C4-2B (cell line): ENCODE measurements around the gene WNT4.
A peak's percentile ranks its signal among the peaks of the same experiment; 100 is the strongest.

Source experiments
- H3K27ac ChIP-seq: fragments of 450-650 bp; 2 replicates; pipeline ENCODE4 v1.5.1; 2017
- CTCF ChIP-seq: fragments of 450-650 bp; conservative IDR thresholded peaks from 2 replicates; pipeline ENCODE4 v1.5.1; 2017; ENCODE audit warnings: mild to moderate bottlenecking
- ZFX ChIP-seq: fragments of 450-650 bp; IDR thresholded peaks from 2 replicates; pipeline ENCODE4 v1.6.1; 2017

WNT4 gene

GRCh38 chr1:22143065-22144033, at the start of gene WNT4:
Gene WNT4, minus strand, starts transcription at chr1:22143097. Its CDS starts 175 bp downstream, at chr1:22142922.
- H3K27ac ChIP-seq: no peak within 1 kb of the TSS; the same call in 1 of the 2 replicates
- TF ChIP-seq ZFX (no peak), CTCF (peak; percentile 22; the same call in 1 of the 2 replicates)

GRCh38 chr1:22190731-22191130, 47.8 kb upstream of the WNT4 start:
- TF ChIP-seq ZFX: no peak
- TF ChIP-seq CTCF: no peak
- H3K27ac ChIP-seq: no peak overlapping the region

GRCh38 chr1:22190251-22190650, 47.4 kb upstream of the WNT4 start:
- TF ChIP-seq CTCF: no peak
- no peak for TF ChIP-seq ZFX
- H3K27ac ChIP-seq: no peak overlapping the region

- no peak overlapping the region for H3K27ac ChIP-seq
- TF ChIP-seq CTCF (no peak), ZFX (no peak)
These were observed 46.7 kb upstream of the WNT4 start for GRCh38 chr1:22189619-22190018.

GRCh38 chr1:22188914-22189313, 46.0 kb upstream of the WNT4 start:
- TF ChIP-seq CTCF (no peak), ZFX (no peak)
- no peak overlapping the region for H3K27ac ChIP-seq

- no peak overlapping the region for H3K27ac ChIP-seq
- TF ChIP-seq ZFX: no peak
- TF ChIP-seq CTCF: no peak
These were observed 45.5 kb upstream of the WNT4 start for GRCh38 chr1:22188436-22188835.

- TF ChIP-seq ZFX: no peak
- no peak for TF ChIP-seq CTCF
- no peak overlapping the region for H3K27ac ChIP-seq
These were observed 43.4 kb upstream of the WNT4 start for GRCh38 chr1:22186311-22186710.
